Upper lobe of right lung (tissue), 1 donor: Measurements from ENCODE around the gene MGAM2. TPM values are rescaled to one million over a fixed set of nuclear protein-coding genes. Genes with fewer than 3 reads are reported as not detected.

Experiments used
- ATAC-seq: fragments of 200-7000 bp; cut with Tn5 transposase; one replicate; pipeline ENCODE4 v1.9.1; 2020; ENCODE audit warnings: mild to moderate bottlenecking, moderate library complexity
- DNase-seq: peaks from one replicate; pipeline ENCODE4 v3.0.0-alpha.2; 2020
- H3K27ac ChIP-seq: fragments of 200-600 bp; one replicate; pipeline ENCODE4 v1.8.0; 2022
- H3K27me3 ChIP-seq: fragments of 200-600 bp; one replicate; pipeline ENCODE4 v1.8.0; 2022; ENCODE audit warnings: mild to moderate bottlenecking
- H3K36me3 ChIP-seq: fragments of 200-600 bp; one replicate; pipeline ENCODE4 v1.8.0; 2022
- H3K4me1 ChIP-seq: fragments of 200-600 bp; one replicate; pipeline ENCODE4 v1.8.0; 2022
- H3K4me3 ChIP-seq: fragments of 200-600 bp; one replicate; pipeline ENCODE4 v1.8.0; 2022; ENCODE audit warnings: mild to moderate bottlenecking
- H3K9me3 ChIP-seq: fragments of 200-600 bp; one replicate; pipeline ENCODE4 v1.8.0; 2022
- CTCF ChIP-seq: fragments of 200-600 bp; IDR thresholded peaks from one replicate; pipeline ENCODE4 v1.8.0; 2022; ENCODE audit warnings: antibody characterized with exemption
- intact Hi-C: fragments of 100-400 bp; cut with DNase I; formaldehyde crosslinking; loops from one replicate; pipeline ENCODE4 v1.11.0; 2022
- total RNA-seq: library from RNA; stranded (reverse); fragmentation: NEBNext Ultra II Directional; extraction: Animal tissue kit (Norgen Biotek cat#: 25700); gene quantifications from one replicate; pipeline ENCODE4 v1.2.1, GENCODE V29; 2021
- donor health status: DM: no; HTN: yes; CAD: no; lungs with severe emphysema.

MGAM2 gene
- total RNA-seq, 1 donor from 2014 or later, result 0.61 TPM

- no peak for ATAC-seq
- TF ChIP-seq CTCF, result no peak
- intact Hi-C loops, result no loop called here
- Histone ChIP-seq H3K36me3 (no peaks in the 10 kb centered on the region), H3K4me1 (no peaks in the 10 kb centered on the region), H3K4me3 (no peak overlapping the region), H3K9me3 (no peaks in the 10 kb centered on the region), H3K27ac (no peak overlapping the region), H3K27me3 (no peaks in the 10 kb centered on the region)
- no peak for DNase-seq
Observed at GRCh38 chr7:142110098-142110497, 1.4 kb upstream of the MGAM2 start.

DNA sequence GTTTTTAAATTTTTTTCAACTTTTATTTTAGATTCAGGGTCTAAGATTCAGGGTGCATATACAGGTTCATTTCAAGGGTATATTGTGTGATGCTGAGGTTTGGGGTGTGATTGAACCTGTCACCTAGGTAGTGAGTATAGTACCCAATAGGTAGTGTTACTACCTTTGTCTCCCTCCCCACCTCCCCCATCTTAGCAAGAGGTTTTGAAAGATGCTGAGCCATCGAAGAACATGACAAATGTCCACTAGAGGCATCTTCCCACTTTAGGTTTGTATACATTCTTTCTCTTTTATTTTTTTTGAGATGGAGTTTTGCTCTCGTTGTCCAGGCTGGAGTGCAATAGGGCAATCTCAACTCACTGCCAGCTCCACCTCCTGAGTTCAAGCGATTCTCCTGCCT, 880 bp upstream of the MGAM2 start:
- no peak for ATAC-seq
- H3K36me3 ChIP-seq, result no peaks in the 10 kb centered on the region
- H3K4me3 ChIP-seq, result no peak overlapping the region
- intact Hi-C loops, result no loop called here
- no peak for DNase-seq
- no peaks in the 10 kb centered on the region for H3K4me1 ChIP-seq
- H3K27me3 ChIP-seq, result no peaks in the 10 kb centered on the region
- H3K27ac ChIP-seq, result no peak overlapping the region
- no peak for TF ChIP-seq CTCF
- no peaks in the 10 kb centered on the region for H3K9me3 ChIP-seq

GRCh38 chr7:142112086-142112485, 568 bp downstream of the MGAM2 start:
- ATAC-seq, result no peak
- intact Hi-C loops, result no loop called here
- no peaks in the 10 kb centered on the region for H3K9me3 ChIP-seq
- H3K27me3 ChIP-seq, result no peaks in the 10 kb centered on the region
- H3K4me1 ChIP-seq, result no peaks in the 10 kb centered on the region
- no peaks in the 10 kb centered on the region for H3K36me3 ChIP-seq
- no peak overlapping the region for H3K27ac ChIP-seq
- no peak for DNase-seq
- H3K4me3 ChIP-seq, result no peak overlapping the region
- no peak for TF ChIP-seq CTCF

- no peak overlapping the region for H3K4me3 ChIP-seq
- intact Hi-C loops, result no loop called here
- no peak for ATAC-seq
- no peaks in the 10 kb centered on the region for H3K36me3 ChIP-seq
- H3K27me3 ChIP-seq, result no peaks in the 10 kb centered on the region
- no peak overlapping the region for H3K27ac ChIP-seq
- no peak for DNase-seq
- no peak for TF ChIP-seq CTCF
- no peaks in the 10 kb centered on the region for H3K4me1 ChIP-seq
- no peaks in the 10 kb centered on the region for H3K9me3 ChIP-seq
Observed at GRCh38 chr7:142114207-142114606, 2.7 kb downstream of the MGAM2 start.

DNA sequence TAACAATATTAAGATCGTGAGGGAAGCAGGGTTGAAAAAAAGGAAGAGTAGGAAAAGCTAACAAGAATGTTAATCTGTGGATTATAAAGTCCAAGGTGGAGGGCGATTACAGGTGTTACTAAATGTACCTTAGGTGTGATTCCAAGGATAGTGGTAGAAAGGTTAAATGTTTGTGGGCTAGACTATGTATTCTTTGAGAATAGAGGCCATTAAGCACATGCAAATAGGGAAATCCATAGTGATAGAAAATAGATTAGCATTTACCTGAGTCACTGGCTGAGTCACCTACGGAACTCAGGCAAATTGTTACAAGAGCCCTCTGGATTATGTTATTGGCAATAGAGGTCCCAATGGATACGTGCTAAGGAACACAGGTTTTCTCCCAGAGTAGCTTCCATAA, 9.0 kb downstream of the MGAM2 start:
- intact Hi-C loops, result no loop called here
- TF ChIP-seq CTCF, result no peak
- DNase-seq, result no peak
- H3K27me3 ChIP-seq, result no peaks in the 10 kb centered on the region
- H3K36me3 ChIP-seq, result no peaks in the 10 kb centered on the region
- H3K27ac ChIP-seq, result no peak overlapping the region
- H3K4me3 ChIP-seq, result no peak overlapping the region
- H3K9me3 ChIP-seq, result no peaks in the 10 kb centered on the region
- ATAC-seq, result no peak
- H3K4me1 ChIP-seq, result no peaks in the 10 kb centered on the region

DNA sequence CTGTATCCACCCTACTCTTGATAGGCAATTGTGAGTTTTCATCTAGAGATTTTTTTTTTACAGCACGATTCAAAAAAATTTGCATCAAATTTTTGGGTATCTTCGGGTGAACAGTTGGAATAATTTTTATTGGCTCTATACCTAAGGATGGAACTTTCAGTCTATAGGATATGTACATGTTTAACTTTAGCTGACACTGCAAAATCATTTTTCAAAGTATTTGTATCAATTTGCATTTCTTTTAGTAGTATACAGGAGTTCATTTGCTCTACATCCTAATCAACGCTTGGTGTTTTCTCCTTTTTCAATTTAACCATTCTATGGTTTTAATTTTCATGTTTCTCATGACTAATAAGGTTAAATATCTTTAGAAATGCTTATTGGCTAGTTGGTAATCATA, 11.7 kb downstream of the MGAM2 start:
- DNase-seq (no peak), ATAC-seq (no peak)
- TF ChIP-seq CTCF, result no peak
- no peaks in the 10 kb centered on the region for H3K4me1 ChIP-seq
- H3K9me3 ChIP-seq, result no peaks in the 10 kb centered on the region
- no peak overlapping the region for H3K4me3 ChIP-seq
- no peaks in the 10 kb centered on the region for H3K36me3 ChIP-seq
- intact Hi-C loops, result no loop called here
- no peak overlapping the region for H3K27ac ChIP-seq
- no peaks in the 10 kb centered on the region for H3K27me3 ChIP-seq
